GM19035 (cell line): ENCODE measurements around the gene SNPH.

Source experiments
- ATAC-seq: cut with Tn5 transposase; IDR thresholded peaks from one replicate; pipeline ENCODE4 v1.9.1; 2021; ENCODE audit not compliant: unreplicated experiment

SNPH gene

DNA sequence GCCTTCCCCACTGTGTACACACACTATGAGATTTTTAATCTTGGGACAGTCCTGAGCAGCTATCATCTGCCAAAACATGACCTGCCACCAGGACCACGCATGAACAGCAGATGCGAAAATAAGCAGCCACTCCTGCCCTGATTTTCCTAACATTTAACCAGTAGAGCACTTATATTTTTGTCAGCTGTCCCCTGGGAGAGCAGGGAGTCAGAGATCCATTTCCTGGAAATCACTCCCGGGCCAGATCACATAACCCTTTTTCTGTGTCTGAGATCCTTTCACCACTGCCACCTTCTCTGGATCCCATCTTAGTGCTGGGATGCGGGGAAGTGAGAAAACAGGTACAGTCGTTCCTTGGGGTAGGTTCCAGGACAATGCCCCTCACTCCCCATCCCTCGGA is 57.2 kb downstream of the SNPH start:
- ATAC-seq = no peak

GRCh38 chr20:1323830-1324597 is 57.9 kb downstream of the SNPH start:
- ATAC-seq = no peak

DNA sequence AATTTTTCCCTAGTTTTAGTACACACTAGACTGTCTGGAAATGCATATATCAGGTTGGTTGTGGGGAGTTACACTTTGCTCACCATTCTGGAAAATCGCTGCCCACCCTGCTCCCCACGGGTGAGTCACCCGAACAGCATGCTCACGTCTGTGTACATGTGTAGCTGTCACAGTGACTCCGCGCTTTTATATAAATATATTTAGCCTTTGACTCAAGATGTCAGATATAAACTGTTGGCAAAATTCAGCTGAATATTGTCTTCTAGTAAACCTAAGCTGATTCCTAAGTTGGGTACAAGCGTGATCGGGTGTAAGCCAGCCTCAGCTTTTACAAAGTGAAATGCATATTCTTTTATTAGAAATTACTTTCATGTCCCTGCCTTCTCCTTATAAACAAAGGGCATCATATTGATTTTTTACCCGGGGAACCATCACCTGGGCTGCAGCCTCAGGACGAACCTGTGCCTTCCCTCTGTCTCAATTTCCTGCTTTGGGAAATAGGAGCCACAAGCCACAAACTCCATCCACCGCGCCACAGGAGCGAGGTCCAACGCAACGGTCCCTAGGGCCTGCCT is 58.6 kb downstream of the SNPH start:
- no peak for ATAC-seq

DNA sequence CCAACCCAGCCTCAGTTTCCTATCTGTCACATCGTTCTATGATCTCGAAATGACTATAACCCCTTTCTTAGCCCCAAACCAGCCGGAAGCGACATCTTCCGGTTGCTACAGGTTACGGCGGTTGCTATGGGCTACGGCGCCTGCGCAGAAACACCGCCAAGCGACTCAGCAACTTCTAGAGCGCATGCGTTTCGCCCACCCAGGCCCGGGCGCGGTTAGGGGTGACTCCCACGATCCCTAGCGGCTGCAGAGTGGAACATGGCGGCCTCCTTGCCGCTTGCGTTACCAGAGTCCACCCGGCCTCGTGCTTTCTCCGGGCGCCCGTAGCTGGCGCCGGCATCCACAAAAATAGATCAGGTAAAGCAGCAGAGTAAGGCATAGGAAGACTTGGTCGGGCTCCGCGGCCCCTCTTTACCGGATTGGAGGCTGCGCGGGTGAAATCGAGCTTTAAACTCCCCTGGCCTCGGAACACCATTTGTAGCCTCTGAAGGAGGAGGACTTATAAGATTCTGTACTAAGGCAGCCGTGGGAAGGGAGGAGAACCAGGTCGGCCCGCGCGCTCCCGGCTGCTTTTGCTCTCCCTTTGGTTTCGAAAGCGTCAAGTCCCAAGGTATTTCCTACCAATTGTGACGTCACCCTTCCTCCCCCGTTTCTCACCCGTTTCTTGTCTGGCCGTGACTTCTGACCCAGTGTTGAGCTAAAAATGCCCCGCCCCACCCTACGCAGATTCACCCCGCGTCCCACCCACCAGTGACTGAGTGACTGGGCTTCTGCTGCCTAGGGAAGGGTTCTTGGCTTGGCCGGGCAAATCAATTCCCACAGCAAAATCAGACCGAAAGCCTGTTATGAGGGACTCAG is 59.3 kb downstream of the SNPH start:
- ATAC-seq = peak; percentile 92

GRCh38 chr20:1326031-1326930 is 60.2 kb downstream of the SNPH start:
- no peak for ATAC-seq

DNA sequence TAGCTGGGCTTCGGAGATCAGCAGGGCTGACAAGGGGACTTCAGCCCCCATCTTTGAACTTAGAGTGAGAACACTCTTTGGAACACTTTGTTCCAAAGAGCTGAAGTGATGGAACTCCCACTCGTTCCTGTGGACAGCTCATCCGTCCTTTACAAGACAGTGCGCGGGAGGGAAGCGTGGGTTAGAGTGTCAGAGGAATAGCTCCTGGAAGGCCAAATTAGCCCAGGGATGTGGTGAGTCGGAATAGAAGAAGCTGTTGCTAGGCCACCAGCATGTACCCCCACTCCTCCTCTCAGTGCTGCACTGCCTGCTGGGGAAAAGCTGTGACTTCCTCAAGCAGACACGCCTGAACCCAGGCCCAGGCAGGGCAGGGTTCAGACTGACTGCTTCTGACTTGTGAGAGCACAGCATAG is 61.2 kb downstream of the SNPH start:
- ATAC-seq = no peak

DNA sequence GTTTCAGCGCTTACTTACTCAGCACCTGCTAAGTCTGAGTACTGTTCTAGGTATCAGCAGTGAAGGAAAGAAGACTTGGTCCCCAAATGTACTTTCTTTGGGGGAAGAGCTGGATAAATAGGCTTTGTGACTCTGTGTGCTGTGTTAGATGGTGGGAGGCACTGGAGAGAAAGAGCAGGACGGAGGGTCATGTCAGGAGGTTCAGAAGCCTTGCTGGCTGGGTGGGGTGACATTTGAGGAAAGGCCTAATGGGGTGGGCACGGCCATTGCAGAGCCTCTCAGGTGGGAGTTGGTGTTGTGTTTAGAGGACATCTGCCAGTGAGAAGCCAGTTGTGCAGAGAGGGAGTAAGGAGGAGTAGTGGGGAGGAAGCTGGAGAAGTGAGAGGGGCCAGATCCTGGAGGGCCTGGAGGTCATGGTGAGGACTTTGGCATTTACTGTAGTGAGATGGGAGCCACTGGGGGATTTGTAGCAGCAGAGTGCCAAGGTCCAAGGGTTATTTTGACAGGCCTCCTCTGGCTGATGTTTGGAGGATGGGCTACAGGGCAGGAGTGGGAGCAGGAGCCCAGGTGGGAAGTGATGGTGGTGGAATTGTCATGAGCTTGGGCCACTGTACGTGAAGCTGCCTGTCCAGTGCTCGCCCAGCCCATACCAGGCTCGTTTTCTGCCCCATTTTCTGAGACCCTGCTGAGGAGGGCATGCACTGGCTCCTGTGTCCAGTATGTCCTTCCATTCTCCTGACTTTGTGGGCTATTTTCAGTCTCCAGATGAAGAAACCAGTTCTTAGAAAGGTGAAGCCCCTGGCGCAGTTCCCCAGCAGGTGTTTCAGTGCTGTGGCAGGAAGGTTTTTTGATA is 62.0 kb downstream of the SNPH start:
- ATAC-seq = no peak

DNA sequence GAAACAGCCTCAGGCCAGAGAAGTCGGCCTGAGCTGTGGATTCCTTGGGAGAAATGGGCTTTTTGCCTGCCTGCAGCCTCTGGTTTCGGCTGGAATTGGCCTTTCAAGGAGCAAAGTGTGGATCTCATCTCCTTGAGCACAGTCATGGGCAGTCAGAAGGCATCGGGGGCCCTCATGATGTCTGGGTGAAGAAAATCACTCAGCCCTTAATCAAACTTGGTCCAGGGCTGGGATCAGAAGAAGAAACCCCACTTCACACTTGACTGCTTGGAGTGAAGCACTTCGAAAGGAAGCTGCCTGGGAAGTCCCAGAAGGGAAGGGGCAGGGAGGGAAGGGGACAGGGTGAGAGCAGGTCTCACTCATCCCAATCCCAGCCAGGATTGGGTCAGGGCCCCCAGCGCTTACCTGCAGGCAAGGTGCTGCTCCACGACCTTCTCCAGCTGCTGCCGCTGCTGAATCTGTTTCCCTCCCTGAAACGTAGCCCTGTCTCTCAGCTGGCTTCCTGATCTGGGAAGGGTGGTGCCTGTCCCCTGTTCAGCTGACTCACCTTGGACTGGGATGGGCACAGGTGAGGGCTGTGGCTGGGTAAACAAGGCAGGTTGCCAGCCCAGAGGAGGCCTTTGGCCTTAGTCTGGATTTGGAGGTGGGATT is 62.7 kb downstream of the SNPH start, which contains the start of gene SDCBP2:
Gene SDCBP2 (minus strand): TSS at position 460 of the 651 bp plus-strand sequence. CDS start 8,723 bp downstream, outside the sequence.
- no peak for ATAC-seq

DNA sequence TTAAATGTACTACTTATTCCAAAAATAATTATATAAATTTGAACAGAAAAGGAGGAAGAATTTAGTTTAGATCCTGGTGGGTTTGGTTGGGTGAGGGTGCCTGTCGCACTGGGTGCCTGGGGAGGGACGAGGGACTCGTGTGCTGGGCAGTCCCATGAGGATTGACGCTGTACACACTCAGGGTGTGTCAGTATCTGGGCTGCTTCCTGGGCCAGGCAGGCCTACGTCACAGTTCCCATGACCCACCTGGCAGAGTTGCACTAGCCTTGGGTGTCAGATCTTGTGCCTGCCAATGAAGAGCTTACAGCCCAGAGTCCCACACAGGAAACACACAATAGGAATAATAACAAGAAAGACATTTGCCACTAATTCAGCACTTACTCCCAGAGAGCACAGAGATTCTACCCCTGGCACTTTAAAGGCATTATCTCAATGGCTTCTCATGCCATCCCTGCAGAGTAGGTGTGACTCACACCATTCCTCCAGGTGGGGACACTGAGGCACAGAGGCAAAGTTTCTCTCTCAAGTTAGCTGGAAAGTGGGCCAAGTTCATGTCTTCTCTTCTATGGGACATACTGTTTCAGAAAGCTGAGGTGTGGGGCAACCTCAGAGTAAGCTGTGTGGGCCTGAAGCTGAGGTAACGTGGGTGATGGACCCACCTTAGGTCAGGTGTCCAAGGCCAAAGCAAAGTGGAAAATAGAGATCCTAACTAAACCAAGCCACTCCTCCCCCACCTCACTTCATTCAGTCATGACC is 64.2 kb downstream of the SNPH start:
- no peak for ATAC-seq

DNA sequence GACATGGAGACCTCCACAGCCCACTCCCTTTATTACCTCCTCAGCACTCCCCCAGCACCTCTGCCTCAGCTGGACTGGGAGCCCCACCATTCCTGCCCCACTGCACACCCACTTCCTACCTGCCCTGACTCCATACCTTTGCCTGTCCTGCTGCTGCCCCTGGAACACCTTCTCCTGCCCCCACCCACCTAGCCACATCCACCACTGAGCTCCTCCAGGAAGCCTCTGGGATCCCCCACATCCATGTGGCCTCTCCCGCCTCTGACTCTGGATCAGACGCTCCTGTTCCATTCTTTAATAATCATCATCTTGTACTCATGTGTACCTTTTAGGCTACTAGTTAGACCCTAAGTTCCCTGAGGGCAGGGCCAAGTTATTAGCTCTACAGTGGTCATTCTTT is 65.0 kb downstream of the SNPH start:
- ATAC-seq = no peak

GRCh38 chr20:1331801-1332453 is 65.8 kb downstream of the SNPH start:
- ATAC-seq = no peak

DNA sequence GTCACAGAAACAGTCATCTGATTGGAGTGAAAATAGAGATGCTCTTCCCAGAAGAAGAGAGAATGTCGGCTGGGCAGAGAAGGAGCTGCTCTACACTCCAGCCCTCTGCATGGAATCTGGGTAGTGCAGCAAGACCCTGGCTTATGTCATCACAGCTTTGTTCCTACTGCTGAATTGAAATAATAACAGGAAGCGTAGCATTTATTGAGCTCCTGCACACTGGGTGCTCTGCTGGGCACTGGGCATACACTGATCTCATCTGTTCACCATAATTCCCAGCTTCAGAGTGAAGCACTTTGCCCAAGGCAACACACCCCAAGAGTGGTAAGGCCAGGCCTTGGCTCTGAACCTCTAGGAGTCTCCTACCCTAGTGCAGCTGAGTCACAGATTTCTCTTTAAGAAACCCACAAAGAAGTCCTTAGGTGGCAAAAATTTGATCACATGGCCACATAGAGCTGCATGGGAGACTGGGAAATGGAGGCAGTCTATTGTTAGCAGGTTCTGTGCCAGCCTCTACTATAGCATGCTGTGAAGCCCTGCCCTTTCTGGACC is 66.7 kb downstream of the SNPH start:
- no peak for ATAC-seq

DNA sequence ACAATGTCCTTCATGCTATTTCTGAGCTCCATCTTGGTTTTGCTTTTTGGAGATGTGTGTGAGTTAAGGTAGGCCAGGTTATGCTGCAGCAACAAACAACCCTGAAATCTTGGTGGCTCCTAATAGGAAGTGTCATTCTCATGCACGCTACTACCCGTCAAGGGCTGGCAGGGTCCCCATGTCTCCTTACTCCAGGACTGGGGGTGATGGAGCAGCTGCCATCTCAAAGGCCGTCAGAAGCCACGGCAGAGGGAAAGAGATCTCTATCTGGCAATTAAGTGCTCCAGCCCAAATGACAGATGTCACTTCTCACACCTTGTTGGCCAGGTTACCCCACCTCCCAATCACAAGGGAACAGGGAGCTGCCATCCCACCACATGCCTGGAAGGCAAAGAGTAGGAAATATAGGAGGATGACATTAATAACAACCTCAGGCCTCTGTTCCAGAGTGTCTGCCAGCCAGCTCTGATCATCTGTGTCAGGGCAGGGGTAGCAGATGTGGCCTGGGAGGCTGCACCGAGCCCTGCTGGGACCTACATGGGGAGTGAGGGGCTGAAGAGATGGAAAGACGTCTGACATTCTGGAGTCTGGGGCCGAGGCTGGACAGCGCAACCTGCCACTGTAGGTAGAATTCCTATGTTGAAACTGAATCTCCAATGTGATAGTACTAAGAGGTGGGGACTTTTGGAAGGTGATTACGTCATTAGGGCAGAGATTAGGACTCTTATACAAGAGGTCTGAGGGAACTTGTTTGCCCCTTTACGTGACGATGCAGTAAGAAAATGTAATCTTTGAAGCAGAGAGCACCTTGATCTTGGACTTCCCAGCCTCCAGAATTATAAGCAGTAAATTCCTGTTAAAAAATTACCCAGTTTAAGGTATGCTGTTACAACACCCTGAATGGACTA is 67.6 kb downstream of the SNPH start:
- no peak for ATAC-seq

DNA sequence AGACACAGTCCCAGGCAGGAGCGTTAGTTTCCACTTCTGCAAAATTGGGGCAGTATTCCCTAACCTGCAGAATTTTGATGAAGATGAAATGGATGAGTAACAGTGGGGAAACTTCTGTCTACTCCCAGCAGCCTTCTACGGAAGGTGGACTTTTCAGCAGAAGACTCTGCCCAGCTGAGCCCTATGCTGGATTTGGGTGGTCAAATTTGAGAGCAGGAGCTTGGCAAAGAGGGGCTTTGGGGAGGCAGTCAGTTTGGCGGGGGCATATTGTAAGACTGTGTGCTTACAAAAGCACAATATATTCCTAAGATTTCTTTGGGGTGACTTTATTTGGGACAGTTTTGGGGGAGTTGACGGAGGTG is 68.3 kb downstream of the SNPH start:
- no peak for ATAC-seq

GRCh38 chr20:1334761-1335160 is 68.7 kb downstream of the SNPH start:
- no peak for ATAC-seq

GRCh38 chr20:1335961-1336698 is 70.0 kb downstream of the SNPH start:
- ATAC-seq = no peak
